OCI-LY7 (cell line): ENCODE measurements around the gene SERPINB10. TPM values are rescaled to one million over a fixed set of nuclear protein-coding genes. Genes with fewer than 3 reads are reported as not detected.

ENCODE experiments used
- BruUV-seq: library from RNA; stranded (reverse); fragments of 400-500 nt; replicated peaks from 2 replicates; lab custom pipeline; 2021; lab: Mats Ljungman, UMichigan
- CTCF ChIA-PET: fragments of 300-600 bp; sonication (Branson Sonifier 250); formaldehyde crosslinking; loops from one replicate; lab custom pipeline; 2022; ENCODE audit warnings: antibody characterized with exemption; ENCODE audit not compliant: unreplicated experiment; lab: Charles Lee
- POLR2A ChIA-PET: fragments of 300-600 bp; sonication (Branson Sonifier 250); formaldehyde crosslinking; loops from one replicate; lab custom pipeline; 2022; ENCODE audit warnings: antibody characterized with exemption; lab: Charles Lee
- DNase-seq: peaks from one replicate; pipeline ENCODE4 v3.0.0-alpha.2; 2015; ENCODE audit warnings: low spot score
- H2AFZ ChIP-seq: fragments of 200-600 bp; sonication (generic), shearing (Covaris generic); 2 replicates; pipeline ENCODE4 v1.6.1; 2014; ENCODE audit warnings: mild to moderate bottlenecking, antibody characterized with exemption, low read length, moderate library complexity
- H3K27ac ChIP-seq: fragments of 200-600 bp; sonication (generic); 2 replicates; pipeline ENCODE4 v1.5.1; 2014; ENCODE audit warnings: mixed run types, low read depth, mild to moderate bottlenecking, moderate library complexity, low read length, inconsistent platforms; ENCODE audit not compliant: poor library complexity, severe bottlenecking
- H3K36me3 ChIP-seq: fragments of 200-600 bp; sonication (generic); 2 replicates; pipeline ENCODE4 v1.6.1; 2014; ENCODE audit warnings: mild to moderate bottlenecking, antibody characterized with exemption, low read length, moderate library complexity, mixed read lengths; ENCODE audit not compliant: insufficient read depth
- H3K4me1 ChIP-seq: fragments of 200-600 bp; sonication (generic); 2 replicates; pipeline ENCODE4 v1.5.1; 2014; ENCODE audit warnings: mild to moderate bottlenecking, low read length; ENCODE audit not compliant: insufficient read depth, poor library complexity, severe bottlenecking
- H3K4me2 ChIP-seq: fragments of 200-600 bp; sonication (generic); 2 replicates; pipeline ENCODE4 v1.6.1; 2014; ENCODE audit warnings: mild to moderate bottlenecking, low read length
- H3K4me3 ChIP-seq: fragments of 200-600 bp; sonication (generic); 2 replicates; pipeline ENCODE4 v1.5.1; 2014; ENCODE audit warnings: mild to moderate bottlenecking, low read depth, low read length; ENCODE audit not compliant: poor library complexity, severe bottlenecking
- H3K79me2 ChIP-seq: fragments of 200-600 bp; sonication (generic); 2 replicates; pipeline ENCODE4 v1.6.1; 2016; ENCODE audit warnings: low read depth, mild to moderate bottlenecking, low read length, moderate library complexity, mixed read lengths; ENCODE audit not compliant: insufficient read depth
- H3K9me2 ChIP-seq: fragments of 200-600 bp; sonication (generic); 2 replicates; pipeline ENCODE4 v1.6.1; 2016; ENCODE audit warnings: mild to moderate bottlenecking, low read length, mixed read lengths; ENCODE audit not compliant: insufficient read depth
- H3K9me3 ChIP-seq: fragments of 200-600 bp; sonication (generic); 2 replicates; pipeline ENCODE4 v1.6.1; 2014; ENCODE audit warnings: mild to moderate bottlenecking, mixed run types, low read length, mixed read lengths
- H4K20me1 ChIP-seq: fragments of 200-600 bp; sonication (generic); 2 replicates; pipeline ENCODE4 v1.6.1; 2014; ENCODE audit warnings: mild to moderate bottlenecking, antibody characterized with exemption, low read length, moderate library complexity, mixed read lengths; ENCODE audit not compliant: insufficient read depth
- CTCF ChIP-seq: fragments of 200-600 bp; sonication (generic); conservative IDR thresholded peaks from 2 replicates; pipeline ENCODE4 v1.5.1; 2014; ENCODE audit warnings: mild to moderate bottlenecking, antibody characterized with exemption, low read length, moderate library complexity, mixed read lengths
- EZH2phosphoT487 ChIP-seq: fragments of 200-600 bp; sonication (generic); IDR thresholded peaks from 2 replicates; pipeline ENCODE4 v1.6.1; 2018; ENCODE audit warnings: low read depth, borderline replicate concordance, mild to moderate bottlenecking, mixed run types, antibody characterized with exemption, low read length, moderate library complexity, mixed read lengths
- intact Hi-C: fragments of 100-400 bp; cut with micrococcal nuclease; formaldehyde crosslinking; loops from one replicate; pipeline ENCODE4 v1.10.0; 2022; ENCODE audit not compliant: unreplicated experiment
- total RNA-seq, 2 experiments: library from RNA; depleted of rRNA in 1 of 2; stranded (reverse); fragments of >200 nt in 1 of 2; shearing (Covaris generic) in 1 of 2; gene quantifications; 2 replicates each; pipeline ENCODE4 v1.2.3, GENCODE V29; 2014 to 2022

The SERPINB10 gene
- total RNA-seq, 2 experiments from 2014 or later: not detected

GRCh38 chr18:63906056-63906455 lies 1.7 kb upstream of the SERPINB10 start:
- H2AFZ ChIP-seq: no peak overlapping the region
- H3K9me3 ChIP-seq: no peaks in the 10 kb centered on the region
- no peak for DNase-seq
- no peak overlapping the region for H3K4me2 ChIP-seq
- no peaks in the 10 kb centered on the region for H3K36me3 ChIP-seq
- intact Hi-C loops: no loop called here
- H3K9me2 ChIP-seq: no peaks in the 10 kb centered on the region
- no peak overlapping the region for H3K4me3 ChIP-seq
- POLR2A ChIA-PET: no interaction called here
- H3K79me2 ChIP-seq: no peaks in the 10 kb centered on the region
- no peaks in the 10 kb centered on the region for H4K20me1 ChIP-seq
- no peaks in the 10 kb centered on the region for H3K4me1 ChIP-seq
- CTCF ChIA-PET: no interaction called here
- BruUV-seq: no TSS peak
- H3K27ac ChIP-seq: no peak overlapping the region
- TF ChIP-seq EZH2phosphoT487: no peak

- H3K9me3 ChIP-seq: no peaks in the 10 kb centered on the region
- ChIA-PET POLR2A (no interaction called here), CTCF (no interaction called here)
- TF ChIP-seq CTCF: no peak
- no peak for TF ChIP-seq EZH2phosphoT487
- no peak for DNase-seq
- H3K27ac ChIP-seq: no peak overlapping the region
- H3K4me3 ChIP-seq: no peak overlapping the region
- no TSS peak for BruUV-seq
- H3K4me1 ChIP-seq: no peaks in the 10 kb centered on the region
- H2AFZ ChIP-seq: no peak overlapping the region
- no peaks in the 10 kb centered on the region for H4K20me1 ChIP-seq
- no peak overlapping the region for H3K4me2 ChIP-seq
- H3K79me2 ChIP-seq: no peaks in the 10 kb centered on the region
- intact Hi-C loops: no loop called here
- no peaks in the 10 kb centered on the region for H3K36me3 ChIP-seq
- no peaks in the 10 kb centered on the region for H3K9me2 ChIP-seq
Measured at GRCh38 chr18:63908858-63909257, 1.1 kb downstream of the SERPINB10 start.

GRCh38 chr18:63909870-63910269 lies 2.1 kb downstream of the SERPINB10 start:
- Histone ChIP-seq H3K27ac (no peak overlapping the region), H3K4me1 (no peaks in the 10 kb centered on the region), H3K9me2 (no peaks in the 10 kb centered on the region), H2AFZ (no peak overlapping the region), H3K4me2 (no peak overlapping the region), H4K20me1 (no peaks in the 10 kb centered on the region), H3K36me3 (no peaks in the 10 kb centered on the region), H3K79me2 (no peaks in the 10 kb centered on the region), H3K9me3 (no peaks in the 10 kb centered on the region), H3K4me3 (no peak overlapping the region)
- no TSS peak for BruUV-seq
- POLR2A ChIA-PET: no interaction called here
- TF ChIP-seq CTCF: no peak
- TF ChIP-seq EZH2phosphoT487: no peak
- CTCF ChIA-PET: no interaction called here
- no peak for DNase-seq
- intact Hi-C loops: no loop called here
